Activated T-cell treated with anti-CD3 and anti-CD28 coated beads for 48 hours (primary cell): ENCODE measurements around the gene HIVEP3.

ENCODE experiments used
- DNase-seq: peaks from one replicate; pipeline ENCODE4 v3.0.0-alpha.2; 2020; ENCODE audit warnings: low read depth

HIVEP3 gene

DNA sequence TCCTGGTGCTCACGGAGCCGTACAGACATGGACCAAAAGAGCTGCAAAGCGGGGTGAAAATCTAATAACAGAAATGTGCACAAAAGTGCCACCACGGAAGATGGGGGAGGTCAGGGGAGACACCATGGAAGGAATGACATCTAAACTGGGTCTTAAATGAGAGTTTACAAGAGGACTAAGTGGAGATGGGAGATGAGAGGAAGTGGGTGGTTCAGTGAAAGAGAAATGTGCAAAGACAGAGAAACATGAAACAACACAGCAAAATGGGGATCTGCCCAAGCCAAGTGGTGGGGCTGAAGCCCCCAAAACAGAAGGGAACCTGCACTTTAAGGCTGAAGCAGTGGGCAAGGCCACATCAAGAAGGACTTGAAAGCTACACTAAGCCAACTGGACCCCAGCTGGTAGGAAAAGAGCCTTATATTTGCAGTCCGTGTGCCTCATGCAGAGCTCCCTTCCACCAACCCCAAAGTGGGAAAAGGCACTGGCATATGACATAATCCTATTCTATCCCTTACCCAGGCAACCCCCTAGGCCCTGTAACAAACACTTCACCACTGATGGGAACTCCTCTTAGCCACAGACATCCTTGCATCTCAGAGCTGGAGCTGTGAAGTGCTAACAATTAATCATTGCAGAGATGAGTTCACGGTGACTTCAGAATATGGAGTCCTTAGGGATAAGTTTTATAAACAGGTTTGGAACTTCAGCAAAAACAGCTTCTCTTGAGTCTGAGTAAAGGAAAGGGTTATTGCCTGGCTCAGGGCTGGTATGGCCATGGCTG lies 235.7 kb downstream of the HIVEP3 start:
- no peak for DNase-seq

DNA sequence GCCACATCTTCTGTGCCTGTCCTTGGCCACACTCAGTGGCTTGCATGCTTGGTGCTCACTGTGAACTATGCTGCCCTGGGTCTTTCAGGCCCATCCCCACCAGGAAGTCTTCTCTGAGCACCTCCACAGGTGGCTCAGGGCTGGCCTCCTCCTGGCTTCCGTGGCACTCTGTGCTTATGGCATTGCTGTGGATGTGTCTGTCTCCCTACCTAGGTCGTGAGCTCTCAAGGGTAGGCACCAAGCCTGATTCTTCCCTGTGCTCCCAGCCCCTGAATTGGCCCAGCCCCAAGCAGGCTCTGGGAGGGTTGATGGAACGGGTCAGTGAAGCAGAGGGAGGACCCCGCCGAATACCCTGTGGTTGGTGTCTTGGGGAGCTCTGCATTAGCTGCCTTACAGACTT lies 236.6 kb downstream of the HIVEP3 start:
- no peak for DNase-seq

DNA sequence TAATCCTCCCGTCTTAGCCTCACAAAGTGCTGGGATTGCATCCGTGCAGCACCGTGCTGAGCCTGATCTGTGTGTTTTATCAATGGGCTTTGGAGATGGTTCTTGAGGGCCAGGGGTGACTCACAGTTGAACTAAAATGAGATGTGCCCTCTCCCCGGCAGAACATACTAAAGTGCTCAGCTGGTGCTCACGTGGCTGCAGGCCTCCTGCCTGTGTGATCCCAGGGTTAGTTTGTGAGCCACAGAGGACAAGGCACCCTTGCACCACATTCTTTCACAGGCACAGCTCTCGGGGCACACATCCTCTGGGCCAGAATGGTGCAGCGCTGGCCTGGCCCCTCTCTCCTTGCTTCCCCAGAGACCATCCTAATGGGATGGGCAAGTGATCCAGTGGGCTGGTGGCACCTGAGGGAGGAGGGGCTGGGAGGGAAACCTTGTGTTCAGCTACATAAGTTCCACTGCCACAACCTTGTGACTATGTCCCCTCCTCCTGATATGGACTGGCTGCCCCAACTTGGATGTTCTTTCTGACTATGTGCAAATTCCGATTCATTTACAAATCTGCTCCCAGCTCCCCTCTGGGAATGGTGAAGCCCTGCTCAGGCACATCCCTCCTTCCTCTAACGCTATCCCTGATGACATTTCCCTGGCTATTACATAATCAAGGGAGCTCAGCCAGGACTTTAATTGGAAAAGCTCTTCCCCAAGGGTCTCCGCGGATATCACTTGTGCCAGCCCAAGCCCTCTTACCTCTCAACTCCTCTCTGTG lies 237.2 kb downstream of the HIVEP3 start:
- DNase-seq = no peak

GRCh38 chr1:41679994-41680393 lies 238.7 kb downstream of the HIVEP3 start:
- no peak for DNase-seq

DNA sequence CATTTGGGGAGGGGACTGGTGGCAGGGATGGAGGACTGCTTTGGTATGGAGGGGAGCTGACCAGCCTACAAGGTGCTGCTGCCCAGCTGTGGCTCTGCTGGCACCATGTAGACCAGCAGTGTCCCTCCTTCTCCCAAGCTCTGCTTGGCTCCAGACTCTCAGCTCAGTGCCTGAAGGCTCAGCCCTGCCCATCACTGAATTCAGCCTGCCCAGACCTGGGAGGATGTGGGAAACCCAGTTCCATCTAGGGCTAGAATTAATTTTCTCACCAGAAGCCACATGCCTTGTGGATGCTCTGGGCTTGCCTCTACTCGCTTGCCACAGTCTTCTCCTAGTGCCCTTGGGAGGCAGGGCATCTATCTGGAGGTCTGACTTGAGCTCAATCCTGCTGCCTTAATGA lies 239.2 kb downstream of the HIVEP3 start:
- DNase-seq = no peak

- DNase-seq = no peak
These were observed 240.4 kb downstream of the HIVEP3 start for GRCh38 chr1:41678111-41678878.

GRCh38 chr1:41677620-41678019 lies 241.1 kb downstream of the HIVEP3 start:
- no peak for DNase-seq

- no peak for DNase-seq
These were observed 243.3 kb downstream of the HIVEP3 start for GRCh38 chr1:41675401-41675800.

- no peak for DNase-seq
These were observed 244.2 kb downstream of the HIVEP3 start for GRCh38 chr1:41674522-41674921.

DNA sequence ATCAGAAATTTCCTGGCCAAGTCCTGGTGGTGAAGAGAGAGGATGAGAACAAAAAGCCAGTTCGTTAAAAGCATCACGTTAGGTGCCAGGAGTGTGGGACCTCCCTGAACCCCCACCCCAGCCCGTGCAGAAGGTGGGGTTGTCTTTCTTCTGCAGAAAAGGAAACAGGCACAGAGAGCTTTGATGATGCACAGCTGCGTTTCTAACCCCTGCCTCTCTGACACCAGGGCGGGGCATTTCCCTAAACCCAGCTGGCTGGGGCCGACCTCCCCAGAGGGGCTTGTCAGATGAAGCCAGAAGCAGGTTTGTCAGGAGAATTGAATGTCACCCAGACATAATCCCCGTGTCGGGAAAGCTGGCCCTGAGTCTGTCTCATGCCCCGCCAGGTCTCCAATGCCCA lies 244.9 kb downstream of the HIVEP3 start:
- DNase-seq = no peak

GRCh38 chr1:41673378-41673777 lies 245.3 kb downstream of the HIVEP3 start:
- DNase-seq = no peak

DNA sequence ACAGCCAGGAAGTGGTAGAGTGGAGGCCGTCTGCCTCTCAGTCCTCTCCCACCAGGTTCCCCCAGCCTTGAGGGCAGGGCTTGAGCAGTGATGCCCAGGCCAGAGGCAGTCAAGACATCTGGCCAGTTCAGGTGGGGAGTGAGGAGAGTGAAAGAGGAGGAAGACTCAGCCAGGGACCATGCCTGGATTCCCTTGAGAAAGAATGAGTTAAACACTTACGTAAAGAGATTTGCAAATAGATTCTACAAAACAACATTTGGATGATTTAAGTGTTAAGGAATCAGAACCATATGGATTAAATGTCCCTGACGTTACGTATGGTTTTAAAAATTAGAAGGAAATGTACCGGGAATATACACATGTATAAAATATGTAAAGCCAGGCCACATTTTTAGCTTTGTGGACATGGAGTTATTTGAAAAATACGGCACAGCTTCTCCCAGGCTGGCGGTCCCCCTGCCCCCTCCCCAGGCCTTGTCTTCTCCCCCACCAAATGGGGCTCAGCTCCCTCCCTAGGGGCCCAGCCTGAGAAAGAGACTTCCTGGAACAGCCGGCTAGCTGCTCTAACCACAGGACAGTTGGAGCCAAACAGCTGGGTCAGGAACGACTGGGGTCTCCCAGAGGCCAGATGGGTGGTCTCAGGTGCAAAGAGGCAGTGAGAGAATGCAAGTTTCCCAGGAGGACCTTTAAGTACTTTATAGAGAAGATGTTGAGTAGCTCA lies 245.9 kb downstream of the HIVEP3 start:
- no peak for DNase-seq

DNA sequence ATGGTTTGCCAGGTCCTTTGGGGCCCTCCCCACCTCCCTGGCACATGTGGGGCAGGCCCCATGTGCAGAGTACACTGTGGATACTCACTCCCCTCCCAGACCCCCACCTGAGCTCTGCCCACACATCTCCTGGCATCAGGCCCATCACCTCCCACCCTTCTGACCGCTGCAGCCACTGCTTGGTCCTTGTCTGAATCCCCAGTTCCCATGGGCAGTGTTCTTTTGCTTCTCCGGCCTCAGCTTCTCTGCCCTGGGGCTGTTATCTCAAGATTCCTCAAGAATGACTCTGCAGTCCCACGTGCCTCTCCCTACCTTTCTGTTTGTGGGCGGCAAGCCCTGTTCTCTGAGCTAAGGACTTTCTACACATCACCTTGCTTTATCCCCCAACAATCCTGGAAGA lies 246.5 kb downstream of the HIVEP3 start:
- DNase-seq = no peak

GRCh38 chr1:41671116-41671755 lies 247.5 kb downstream of the HIVEP3 start:
- no peak for DNase-seq

DNA sequence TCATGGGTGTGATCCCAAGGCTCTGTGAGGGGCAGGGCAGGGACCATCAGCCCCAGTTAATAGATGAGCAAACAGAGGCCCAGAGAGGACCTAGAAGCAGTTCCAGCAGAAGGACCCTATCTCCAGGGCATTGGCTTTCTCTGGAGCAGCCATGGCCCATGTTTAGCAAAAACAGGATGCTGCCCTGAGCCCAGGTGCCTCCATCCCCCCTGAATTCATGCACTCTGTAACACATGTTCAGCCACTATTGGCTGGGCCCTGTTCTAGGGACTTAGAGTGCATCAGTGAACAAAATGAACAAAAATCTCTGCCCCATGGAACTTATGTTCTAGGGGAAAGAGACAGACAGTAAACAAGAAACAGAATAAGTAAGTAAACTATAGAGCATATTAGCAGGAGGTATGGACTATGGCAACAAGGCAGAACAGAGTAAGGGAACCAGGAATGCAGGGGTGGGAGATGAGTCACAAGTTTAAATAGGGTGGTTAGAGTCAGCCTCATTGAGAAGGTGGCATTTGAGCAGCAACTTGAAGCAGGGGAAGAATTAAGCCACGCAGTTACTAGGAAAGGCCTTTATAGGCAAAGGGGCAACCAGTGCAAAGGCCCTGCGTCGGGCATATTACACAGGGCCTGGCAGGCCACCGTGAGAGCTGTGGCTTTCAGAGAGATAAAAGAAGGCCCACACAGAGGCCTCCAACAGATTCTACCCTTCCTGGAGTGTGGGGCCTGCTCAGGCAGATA lies 248.3 kb downstream of the HIVEP3 start:
- DNase-seq = no peak

DNA sequence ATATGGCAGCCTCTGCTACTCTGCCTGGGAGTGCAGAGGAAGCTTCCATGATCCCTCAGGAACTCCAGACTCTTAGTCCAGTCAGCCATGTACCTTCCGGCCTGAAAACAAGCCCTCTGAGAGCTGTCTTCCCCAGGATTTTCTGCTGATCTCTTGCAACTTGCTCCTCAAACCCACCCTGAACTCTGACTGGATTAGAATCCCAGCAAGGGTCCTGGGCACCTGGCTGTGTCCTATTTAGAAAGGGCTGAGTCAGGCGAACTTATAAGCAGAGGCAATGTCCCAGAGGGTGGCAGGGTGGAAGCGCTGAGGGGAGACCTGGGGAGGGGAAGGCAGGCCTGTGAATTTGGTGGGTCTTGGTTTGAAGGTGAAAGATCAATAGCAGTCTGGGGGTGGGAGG lies 249.8 kb downstream of the HIVEP3 start:
- no peak for DNase-seq

GRCh38 chr1:41668054-41668660 lies 250.6 kb downstream of the HIVEP3 start:
- no peak for DNase-seq

- DNase-seq = peak; percentile 66
These were observed 251.6 kb downstream of the HIVEP3 start for GRCh38 chr1:41666981-41667631.

GRCh38 chr1:41665962-41666917 lies 252.5 kb downstream of the HIVEP3 start:
- DNase-seq = no peak
